HepG2 (cell line): ENCODE measurements around the gene ZCCHC3. TPM values are rescaled to one million over a fixed set of nuclear protein-coding genes. Genes with fewer than 3 reads are reported as not detected.

Experiments used
- CEBPB ChIP-seq: IDR thresholded peaks from 2 replicates; pipeline ENCODE4 v1.6.1; 2011; ENCODE audit warnings: low read depth, low read length, improper control_type of control experiment, borderline replicate concordance
- CENPT ChIP-seq: sonication (generic); formaldehyde crosslinking; IDR thresholded peaks from 2 replicates; pipeline ENCODE4 v1.8.0; 2022; ENCODE audit warnings: low read depth, mild to moderate bottlenecking, moderate library complexity, missing genetic modification reagents
- EED ChIP-seq: sonication (generic); formaldehyde crosslinking; IDR thresholded peaks from 2 replicates; pipeline ENCODE4 v1.5.0; 2020; ENCODE audit warnings: mild to moderate bottlenecking, missing genetic modification reagents
- GLI4 ChIP-seq: sonication (generic); formaldehyde crosslinking; IDR thresholded peaks from 2 replicates; pipeline ENCODE4 v1.5.1; 2020; ENCODE audit warnings: missing genetic modification reagents, mild to moderate bottlenecking, moderate library complexity, borderline replicate concordance
- ISX ChIP-seq: sonication (generic); formaldehyde crosslinking; conservative IDR thresholded peaks from 2 replicates; pipeline ENCODE4 v1.5.0; 2020; ENCODE audit warnings: missing genetic modification reagents
- KLF16 ChIP-seq, 2 experiments: sonication (generic) in 1 of 2; formaldehyde crosslinking in 1 of 2; IDR thresholded peaks; 2 replicates each; pipeline versions ENCODE4 v1.6.1 to v1.8.0; 2016 to 2023; ENCODE audit warnings: missing genetic modification reagents in 2 of 2, missing compliant biosample characterization in 1 of 2
- NBN ChIP-seq: fragments of 450-650 bp; conservative IDR thresholded peaks from 2 replicates; pipeline ENCODE4 v1.6.1; 2017
- NCOA1 ChIP-seq: sonication (generic); formaldehyde crosslinking; IDR thresholded peaks from 2 replicates; pipeline ENCODE4 v1.9.0; 2021; ENCODE audit warnings: missing genetic modification reagents
- POGZ ChIP-seq: sonication (generic); formaldehyde crosslinking; IDR thresholded peaks from 2 replicates; pipeline ENCODE4 v1.4.0; 2020; ENCODE audit warnings: mild to moderate bottlenecking, missing genetic modification reagents
- RNF2 ChIP-seq: fragments of 450-650 bp; conservative IDR thresholded peaks from 2 replicates; pipeline ENCODE4 v1.6.1; 2016; ENCODE audit warnings: low read depth
- SOX13 ChIP-seq, 3 experiments: fragments of 450-650 bp in 1 of 3; sonication (generic) in 1 of 3; formaldehyde crosslinking in 1 of 3; IDR thresholded peaks in 2 of 3; conservative IDR thresholded peaks in 1 of 3; 2 replicates each; pipeline versions ENCODE4 v1.5.0 to v1.6.1; 2016 to 2020; ENCODE audit warnings: antibody characterized with exemption in 1 of 3, mild to moderate bottlenecking in 1 of 3, missing compliant biosample characterization in 1 of 3, missing genetic modification reagents in 1 of 3, moderate library complexity in 1 of 3
- TBL1XR1 ChIP-seq: fragments of 150-350 bp; IDR thresholded peaks from 2 replicates; pipeline ENCODE4 v1.6.1; 2014; ENCODE audit warnings: borderline replicate concordance, low read length; ENCODE audit not compliant: partially characterized antibody
- ZNF225 ChIP-seq: sonication (generic); formaldehyde crosslinking; IDR thresholded peaks from 2 replicates; pipeline ENCODE4 v1.4.0; 2020; ENCODE audit warnings: mild to moderate bottlenecking, missing genetic modification reagents
- ZNF563 ChIP-seq: sonication (generic); formaldehyde crosslinking; IDR thresholded peaks from 2 replicates; pipeline ENCODE4 v1.8.0; 2022; ENCODE audit warnings: mild to moderate bottlenecking, moderate library complexity, missing genetic modification reagents
- ZNF780A ChIP-seq: sonication (generic); formaldehyde crosslinking; IDR thresholded peaks from 2 replicates; pipeline ENCODE4 v1.8.0; 2022; ENCODE audit warnings: mild to moderate bottlenecking, missing genetic modification reagents, moderate library complexity
- ZZZ3 ChIP-seq: sonication (generic); formaldehyde crosslinking; IDR thresholded peaks from 2 replicates; pipeline ENCODE4 v1.4.0; 2020; ENCODE audit warnings: missing genetic modification reagents, mild to moderate bottlenecking, borderline replicate concordance
- polyA plus RNA-seq, 8 experiments: library from polyadenylated mRNA; depleted of rRNA in 3 of 8; stranded (reverse) in 7 of 8; unstranded in 1 of 8; fragments of >200 nt; fragmentation: Illumina TruSeq in 4 of 8; extraction: Trizol in 4 of 8; gene quantifications; 2 replicates each; pipeline versions ENCODE4 v1.2.1 to v1.2.3, GENCODE V29; 2011 to 2016; ENCODE audit warnings: low read depth in 4 of 8, missing spikeins in 1 of 8, mixed read lengths in 1 of 8; ENCODE audit not compliant: insufficient read depth in 1 of 8
- total RNA-seq, 5 experiments: library from RNA; depleted of rRNA; stranded (reverse); fragments of >200 nt; fragmentation: Illumina TruSeq; extraction: Trizol; gene quantifications; 2 replicates each; pipeline ENCODE4 v1.2.3, GENCODE V29; 2016; ENCODE audit warnings: low read depth in 1 of 5
- TF ChIP-seq, protein P1 (sequence below): sonication (generic); formaldehyde crosslinking; IDR thresholded peaks from 2 replicates; pipeline ENCODE4 v1.4.0; 2020; ENCODE audit warnings: missing genetic modification reagents
- TF ChIP-seq, protein P2 (sequence below): sonication (generic); formaldehyde crosslinking; IDR thresholded peaks from 2 replicates; pipeline ENCODE4 v1.4.0; 2020; ENCODE audit warnings: missing genetic modification reagents

ZCCHC3 gene
- total and polyA plus RNA-seq, 2 of the 13 experiments (the other 11 are each of a cell fraction or from before 2014, with no cell fraction given) = 46.6 to 63.0 TPM

DNA sequence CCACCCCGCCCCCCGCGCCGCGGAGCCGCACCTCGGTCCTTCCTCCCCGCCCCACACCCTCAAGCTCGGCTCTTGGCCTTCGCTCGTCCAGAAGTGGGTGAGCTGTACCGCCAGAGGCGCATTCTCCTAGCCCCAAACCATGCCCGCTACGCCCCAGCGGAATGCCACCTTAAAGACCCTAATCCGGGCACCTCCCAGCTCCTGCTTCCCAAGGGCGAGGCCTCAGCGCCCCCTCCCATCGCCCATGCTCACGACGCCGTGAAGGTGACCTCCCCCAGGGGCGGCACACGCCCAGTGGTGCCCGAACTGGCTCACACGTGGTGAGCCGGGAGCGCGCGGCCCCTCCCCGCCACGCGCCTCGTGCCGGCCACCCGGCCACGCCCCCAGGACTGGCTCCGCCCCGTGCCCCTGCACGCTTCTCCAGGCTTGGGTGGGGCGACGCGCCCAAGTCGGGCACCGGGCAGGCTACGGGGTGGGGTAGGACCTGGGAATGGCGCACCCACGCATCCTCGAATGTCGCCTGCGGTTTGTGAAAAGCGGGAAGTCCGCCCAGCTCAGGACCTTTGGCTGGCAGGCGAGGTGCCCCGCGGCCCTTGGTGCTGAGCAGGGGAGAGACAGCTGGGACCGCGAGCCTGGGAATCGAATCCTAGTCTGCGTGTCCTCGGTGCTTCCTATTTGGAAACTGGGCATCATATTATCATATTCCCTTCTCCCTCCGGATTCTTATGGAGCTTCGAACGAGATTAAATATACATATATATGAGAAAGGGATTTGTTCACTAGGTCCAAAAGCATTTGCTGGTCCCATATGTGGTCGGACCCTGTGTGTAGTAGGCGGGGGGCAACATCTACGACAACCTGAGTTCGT, 27.0 kb downstream of the ZCCHC3 start (continued):
- TF ChIP-seq RNF2 = peak; percentile 99
- TF ChIP-seq CENPT (CRISPR knock-in tag) = peak; percentile 99
- peak; percentile 88 for TF ChIP-seq EED (CRISPR knock-in tag)
- TF ChIP-seq KLF16 (CRISPR knock-in tag; IDR thresholded peaks at IDR 0.05) = peak; percentile 79 to 99; a peak in 3 of 4 replicates
- TF ChIP-seq, protein P1, sequence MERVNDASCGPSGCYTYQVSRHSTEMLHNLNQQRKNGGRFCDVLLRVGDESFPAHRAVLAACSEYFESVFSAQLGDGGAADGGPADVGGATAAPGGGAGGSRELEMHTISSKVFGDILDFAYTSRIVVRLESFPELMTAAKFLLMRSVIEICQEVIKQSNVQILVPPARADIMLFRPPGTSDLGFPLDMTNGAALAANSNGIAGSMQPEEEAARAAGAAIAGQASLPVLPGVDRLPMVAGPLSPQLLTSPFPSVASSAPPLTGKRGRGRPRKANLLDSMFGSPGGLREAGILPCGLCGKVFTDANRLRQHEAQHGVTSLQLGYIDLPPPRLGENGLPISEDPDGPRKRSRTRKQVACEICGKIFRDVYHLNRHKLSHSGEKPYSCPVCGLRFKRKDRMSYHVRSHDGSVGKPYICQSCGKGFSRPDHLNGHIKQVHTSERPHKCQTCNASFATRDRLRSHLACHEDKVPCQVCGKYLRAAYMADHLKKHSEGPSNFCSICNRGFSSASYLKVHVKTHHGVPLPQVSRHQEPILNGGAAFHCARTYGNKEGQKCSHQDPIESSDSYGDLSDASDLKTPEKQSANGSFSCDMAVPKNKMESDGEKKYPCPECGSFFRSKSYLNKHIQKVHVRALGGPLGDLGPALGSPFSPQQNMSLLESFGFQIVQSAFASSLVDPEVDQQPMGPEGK = peak; percentile 96
- TF ChIP-seq NCOA1 (CRISPR knock-in tag) = peak; percentile 97
- TF ChIP-seq ZZZ3 (CRISPR knock-in tag) = peak; percentile 97
- TF ChIP-seq ZNF563 = peak; percentile 98
- no peak for TF ChIP-seq GLI4 (CRISPR knock-in tag)
- peak; percentile 19; the same call in 1 of the 2 replicates for TF ChIP-seq SOX13 (IDR thresholded peaks at IDR 0.05)
- TF ChIP-seq SOX13 (CRISPR knock-in tag; conservative IDR thresholded peaks at IDR 0.05 in 1 of 2, IDR thresholded peaks at IDR 0.05 in 1 of 2) = peak in 1 of 2 experiments; percentile 85; a peak in 2 of 4 replicates
- TF ChIP-seq, protein P2, sequence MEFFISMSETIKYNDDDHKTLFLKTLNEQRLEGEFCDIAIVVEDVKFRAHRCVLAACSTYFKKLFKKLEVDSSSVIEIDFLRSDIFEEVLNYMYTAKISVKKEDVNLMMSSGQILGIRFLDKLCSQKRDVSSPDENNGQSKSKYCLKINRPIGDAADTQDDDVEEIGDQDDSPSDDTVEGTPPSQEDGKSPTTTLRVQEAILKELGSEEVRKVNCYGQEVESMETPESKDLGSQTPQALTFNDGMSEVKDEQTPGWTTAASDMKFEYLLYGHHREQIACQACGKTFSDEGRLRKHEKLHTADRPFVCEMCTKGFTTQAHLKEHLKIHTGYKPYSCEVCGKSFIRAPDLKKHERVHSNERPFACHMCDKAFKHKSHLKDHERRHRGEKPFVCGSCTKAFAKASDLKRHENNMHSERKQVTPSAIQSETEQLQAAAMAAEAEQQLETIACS = peak; percentile 99
- TF ChIP-seq CEBPB = no peak
- peak; percentile 74 for TF ChIP-seq ZNF225 (CRISPR knock-in tag)
- no peak for TF ChIP-seq NBN
- peak; percentile 77; the same call in 1 of the 2 replicates for TF ChIP-seq POGZ
- TF ChIP-seq ZNF780A (CRISPR knock-in tag) = peak; percentile 93
- TF ChIP-seq TBL1XR1 = peak; percentile 66
- TF ChIP-seq ISX = peak; percentile 57; the same call in 1 of the 2 replicates
